Cerebellar nuclear complex (tissue), 1 donor: ENCODE measurements around the gene ASIC3.

Source experiments
- DNase-seq, 2 experiments: peaks; one replicate each; lab custom pipeline; 2025; lab: John Stamatoyannopoulos, UW

The ASIC3 gene

GRCh38 chr7:151070574-151070960, 22.2 kb downstream of the ASIC3 start:
- DNase-seq: no peak

- DNase-seq: no peak
Observed at GRCh38 chr7:151071032-151071866, 22.9 kb downstream of the ASIC3 start.

DNA sequence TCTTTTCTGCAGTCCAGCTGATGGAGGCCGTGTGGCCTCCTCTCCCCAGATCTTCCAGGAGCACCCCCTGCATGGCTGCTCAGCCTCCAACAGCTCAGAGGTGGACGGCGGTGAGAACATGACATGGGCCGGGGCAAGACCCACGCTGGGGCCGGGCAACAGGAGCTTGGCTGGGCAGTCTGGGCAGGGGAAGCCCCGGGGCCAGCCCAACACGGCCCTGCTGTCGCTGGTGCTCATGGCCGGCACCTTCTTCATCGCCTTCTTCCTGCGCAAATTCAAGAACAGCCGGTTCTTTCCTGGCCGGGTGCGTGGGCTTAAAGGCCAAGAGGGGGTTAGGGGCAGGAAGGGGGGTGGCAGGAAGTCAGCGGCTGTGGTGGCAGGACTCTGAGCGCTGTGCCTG, 25.7 kb downstream of the ASIC3 start:
- DNase-seq: no peak

GRCh38 chr7:151074817-151075661, 26.7 kb downstream of the ASIC3 start:
- no peak for DNase-seq

DNA sequence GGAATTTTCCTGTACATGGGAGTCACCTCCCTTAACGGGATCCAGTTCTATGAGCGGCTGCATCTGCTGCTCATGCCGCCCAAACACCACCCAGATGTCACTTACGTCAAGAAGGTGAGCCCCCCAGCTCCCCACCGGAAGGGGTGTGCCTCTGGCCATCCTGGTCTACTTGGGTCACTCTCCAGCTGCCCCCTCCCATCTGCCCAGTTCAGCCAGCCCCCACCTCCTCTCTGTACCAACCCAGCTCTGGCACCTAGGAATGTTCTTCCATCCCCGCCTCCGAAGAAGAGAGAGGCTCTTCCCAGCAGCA, 27.3 kb downstream of the ASIC3 start:
- DNase-seq: no peak

DNA sequence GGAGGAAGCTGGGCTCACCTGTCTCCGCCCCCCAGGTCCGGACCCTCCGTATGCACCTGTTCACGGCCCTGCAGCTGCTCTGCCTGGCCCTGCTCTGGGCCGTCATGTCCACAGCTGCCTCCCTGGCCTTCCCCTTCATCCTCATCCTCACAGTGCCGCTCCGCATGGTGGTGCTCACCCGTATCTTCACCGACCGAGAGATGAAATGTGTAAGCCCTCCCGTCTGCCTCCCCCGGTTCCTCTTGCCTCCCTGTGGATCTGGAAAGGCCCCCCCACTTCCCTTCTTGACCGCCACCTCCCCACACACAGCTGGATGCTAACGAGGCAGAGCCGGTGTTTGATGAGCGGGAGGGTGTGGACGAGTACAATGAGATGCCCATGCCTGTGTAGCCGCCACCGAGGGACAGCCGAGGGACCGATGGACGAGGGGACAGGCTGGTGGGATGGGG, 27.7 kb downstream of the ASIC3 start:
- DNase-seq: no peak

DNA sequence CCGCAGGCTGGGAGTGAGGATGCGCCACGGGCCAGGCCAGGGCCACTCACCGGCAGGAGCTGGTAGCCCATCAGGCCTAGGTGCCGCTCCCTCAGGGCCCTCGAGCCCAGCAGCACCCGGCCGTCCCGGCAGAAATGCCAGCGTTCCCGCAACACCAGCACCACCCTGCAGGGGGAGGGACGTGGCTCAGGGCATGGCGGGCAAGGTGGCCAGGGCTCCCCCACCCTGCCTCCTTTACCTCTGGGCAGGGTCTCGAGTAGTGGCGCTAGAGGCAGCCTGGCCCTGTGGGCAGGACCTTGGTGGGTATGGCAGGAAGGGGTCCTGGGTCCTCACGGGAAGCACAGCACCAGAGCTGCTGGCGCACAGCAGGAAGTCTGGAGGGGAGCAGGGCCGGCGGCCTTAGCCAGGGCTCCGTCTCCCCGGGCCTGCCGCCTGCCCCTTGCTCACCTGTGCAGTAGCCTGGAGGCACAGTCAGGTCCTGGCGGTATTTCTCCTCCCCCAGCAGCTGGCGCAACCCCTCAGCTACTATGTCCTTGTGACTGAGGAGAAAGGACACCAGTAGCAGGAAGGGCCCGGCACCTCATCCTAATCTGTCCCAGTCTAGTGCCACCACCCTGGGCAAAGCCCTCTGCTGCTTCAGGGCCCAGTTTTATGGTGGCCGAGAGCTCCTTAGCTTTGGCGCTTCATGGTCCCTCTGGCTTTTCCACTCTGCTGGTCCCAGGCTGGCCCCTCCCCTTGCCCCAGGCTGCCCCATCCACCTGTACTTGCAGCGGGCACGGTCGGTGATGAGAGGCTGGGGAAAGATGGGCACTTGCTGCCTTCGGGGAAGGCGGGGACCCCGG, 28.8 kb downstream of the ASIC3 start:
- DNase-seq: no peak

GRCh38 chr7:151077705-151078232, 29.4 kb downstream of the ASIC3 start:
- no peak for DNase-seq

DNA sequence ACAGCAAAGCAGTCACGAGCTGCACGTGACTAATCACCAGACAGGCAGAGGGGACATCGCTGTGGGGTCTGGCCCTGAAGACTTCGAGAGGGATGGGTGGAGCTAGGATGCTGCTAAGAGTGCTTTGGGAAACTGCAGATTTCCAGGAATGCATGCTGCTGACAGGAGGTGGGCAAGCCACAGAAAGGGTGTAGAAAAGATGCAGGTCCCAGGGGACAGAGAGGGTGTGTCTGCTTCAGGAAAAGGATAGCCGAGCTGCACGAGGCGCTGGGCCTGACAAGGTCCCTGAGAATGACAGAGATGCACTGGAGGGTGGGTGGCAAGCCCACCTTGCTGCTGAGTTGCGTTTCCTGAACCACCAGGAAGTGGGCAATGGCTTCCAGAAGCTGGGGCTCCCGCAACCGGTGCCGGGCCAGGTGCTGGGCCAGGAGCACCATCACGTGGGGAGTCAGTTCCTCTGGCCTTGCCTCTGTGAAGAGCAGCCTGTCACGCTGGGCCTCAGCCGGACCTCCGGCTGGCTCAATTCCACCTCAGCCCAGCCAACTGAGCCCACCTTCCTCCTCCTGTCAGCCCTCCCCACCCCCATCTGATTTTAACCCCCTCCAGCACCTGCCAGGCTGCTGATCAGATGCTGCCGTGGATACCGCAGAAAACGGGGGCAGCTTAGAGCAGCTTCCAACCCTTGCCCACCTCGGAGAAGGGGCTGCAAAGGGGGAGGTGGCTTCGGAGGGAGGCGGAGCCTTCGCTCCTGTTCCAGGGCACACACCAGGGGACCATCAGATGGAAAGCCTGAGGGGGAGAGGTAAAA, 30.1 kb downstream of the ASIC3 start:
- no peak for DNase-seq

DNA sequence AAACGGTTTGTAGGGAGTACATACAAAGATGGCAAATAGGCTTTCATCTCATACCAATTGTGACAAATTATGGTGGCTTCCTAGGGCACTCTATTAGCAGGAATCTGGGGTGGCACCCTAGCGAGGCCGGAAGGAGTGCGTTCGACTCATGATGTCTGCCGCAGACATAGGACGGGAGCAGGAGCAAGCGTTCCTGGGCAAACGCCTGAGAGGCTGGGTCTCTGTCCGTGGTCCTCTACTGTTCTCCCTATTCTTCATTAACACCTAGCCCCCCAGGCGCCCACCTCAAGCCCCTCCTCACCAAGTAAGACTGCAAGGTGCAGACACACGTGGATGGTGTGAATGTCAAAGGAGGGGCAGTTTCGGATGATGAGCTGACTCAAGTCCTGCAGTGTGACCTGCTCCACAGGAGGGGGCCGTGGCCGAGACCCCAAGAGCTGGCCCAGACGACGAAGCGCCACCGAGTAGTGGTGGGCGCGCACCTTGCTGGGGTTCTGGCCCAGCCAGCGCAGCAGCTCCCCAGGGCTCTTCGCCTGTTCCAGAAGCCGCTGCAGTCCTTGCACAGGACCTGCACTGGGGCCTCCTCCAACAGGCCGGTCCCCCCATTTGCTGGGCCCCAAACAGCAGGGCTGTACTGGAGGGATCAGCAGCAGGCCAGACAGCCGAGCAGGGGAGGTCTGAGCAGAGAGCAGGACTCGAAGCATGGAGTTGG, 31.0 kb downstream of the ASIC3 start:
- DNase-seq: no peak

DNA sequence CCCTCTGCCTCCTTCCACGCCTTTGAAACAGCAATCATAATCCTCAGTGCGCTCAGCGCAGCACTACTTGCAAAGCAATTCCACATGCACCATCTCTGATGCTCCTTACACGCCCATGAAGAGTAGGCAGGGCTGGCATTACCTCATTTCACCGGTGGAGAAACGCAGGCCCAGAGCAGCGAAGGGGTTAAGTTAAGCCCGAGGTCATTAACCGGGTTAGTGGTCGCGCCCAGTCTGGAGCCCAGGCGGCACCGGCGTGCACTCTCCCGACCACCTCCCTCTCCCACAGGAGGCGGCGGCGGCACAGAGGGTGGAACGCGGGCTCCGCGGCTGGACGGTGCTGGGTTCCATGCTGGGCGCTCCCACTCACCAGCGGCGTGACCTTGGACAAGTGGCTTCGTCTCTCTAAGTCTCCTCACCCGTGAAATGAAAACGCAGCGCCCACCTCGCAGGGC, 31.8 kb downstream of the ASIC3 start:
- no peak for DNase-seq

DNA sequence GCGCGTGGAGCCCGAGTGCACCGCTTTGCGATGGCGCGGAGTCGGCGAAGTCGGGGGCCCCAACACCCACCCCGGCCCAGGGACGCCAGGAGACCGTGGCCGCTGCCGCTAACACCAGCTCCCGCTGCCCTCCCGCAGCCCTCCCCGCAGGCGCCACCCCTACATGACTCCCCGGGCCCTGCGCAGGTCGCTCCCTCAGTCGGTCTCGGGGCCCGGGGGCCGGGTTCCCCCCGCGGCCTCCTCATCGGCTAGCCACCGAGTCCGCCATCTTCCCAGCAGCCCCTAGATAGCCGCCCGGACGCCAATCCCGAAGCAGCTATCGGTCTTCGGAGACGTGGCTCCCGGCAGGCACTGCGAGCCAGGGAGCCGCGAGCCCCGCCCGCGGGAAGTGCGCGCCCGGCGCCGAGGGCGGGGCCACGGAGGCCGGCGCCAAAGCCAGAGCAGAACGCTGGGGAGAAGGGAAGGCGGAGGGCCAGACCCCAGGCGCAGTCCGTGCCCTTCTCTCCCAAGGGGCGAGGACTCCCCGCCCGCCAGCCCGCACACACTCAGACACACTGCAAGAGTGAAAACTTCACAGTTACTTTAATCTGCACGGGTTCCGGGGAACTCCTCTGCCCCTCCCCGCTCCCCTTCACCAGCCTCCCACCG, 32.3 kb downstream of the ASIC3 start, which contains the start of gene FASTK:
Gene FASTK, minus strand, starts transcription at position 288 of the 648 bp plus-strand sequence. Its CDS starts 43 bp downstream, at position 245.
- DNase-seq: peak; percentile 23 to 53

DNA sequence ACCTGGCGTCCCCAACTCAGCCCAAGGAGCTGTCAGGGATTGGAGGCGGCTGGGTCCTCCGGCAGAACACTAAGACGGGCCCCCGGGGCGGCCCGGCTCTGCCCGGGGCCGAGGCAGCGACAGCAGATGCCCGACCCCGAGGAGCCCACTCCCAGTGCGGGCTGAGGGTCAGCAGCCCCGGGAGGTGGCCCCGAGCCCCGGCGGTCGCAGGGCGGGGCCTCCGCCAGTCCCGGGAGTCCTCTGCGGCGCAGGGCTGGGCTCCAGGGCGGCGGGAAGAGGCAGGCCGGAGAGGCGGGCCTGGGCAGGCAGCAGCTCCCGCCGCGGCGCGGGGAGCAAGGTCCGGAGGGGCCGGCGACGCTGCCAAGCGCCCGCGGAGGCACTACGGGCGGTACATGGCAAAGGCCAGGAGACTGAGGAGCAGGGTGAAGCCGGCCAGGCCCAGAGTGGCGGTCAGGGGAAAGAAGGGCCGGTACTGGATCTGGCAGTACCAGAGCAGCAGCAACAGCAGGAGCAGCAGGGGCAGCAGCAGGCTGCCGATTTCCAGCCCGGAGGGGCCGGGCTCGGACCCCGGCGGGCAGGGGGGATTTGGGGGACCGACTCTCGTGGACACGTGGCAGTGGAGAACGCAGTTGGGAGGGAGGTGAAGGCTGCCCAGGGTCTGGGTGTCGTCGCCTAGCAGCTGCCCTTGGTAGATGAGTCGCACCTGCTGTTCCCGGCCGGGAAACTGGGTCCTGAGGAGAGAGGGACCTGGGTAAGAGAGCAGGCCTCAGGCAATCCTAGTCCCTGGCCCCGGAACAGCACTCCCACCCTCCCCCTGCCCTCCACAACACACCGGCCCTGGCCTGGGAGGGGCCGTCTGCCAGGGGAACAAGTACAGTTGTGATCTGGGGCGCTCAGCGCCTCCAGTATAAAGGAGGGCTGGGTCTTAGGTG, 33.1 kb downstream of the ASIC3 start:
- no peak for DNase-seq

GRCh38 chr7:151082141-151083070, 34.1 kb downstream of the ASIC3 start:
- DNase-seq: no peak

- no peak for DNase-seq
Observed at GRCh38 chr7:151083071-151083823, 34.9 kb downstream of the ASIC3 start, which contains the start of gene TMUB1. Gene TMUB1, minus strand, starts transcription at chr7:151083493. Its CDS starts 930 bp downstream, at chr7:151082563.

- no peak for DNase-seq
Observed at GRCh38 chr7:151083824-151084160, 35.5 kb downstream of the ASIC3 start.

DNA sequence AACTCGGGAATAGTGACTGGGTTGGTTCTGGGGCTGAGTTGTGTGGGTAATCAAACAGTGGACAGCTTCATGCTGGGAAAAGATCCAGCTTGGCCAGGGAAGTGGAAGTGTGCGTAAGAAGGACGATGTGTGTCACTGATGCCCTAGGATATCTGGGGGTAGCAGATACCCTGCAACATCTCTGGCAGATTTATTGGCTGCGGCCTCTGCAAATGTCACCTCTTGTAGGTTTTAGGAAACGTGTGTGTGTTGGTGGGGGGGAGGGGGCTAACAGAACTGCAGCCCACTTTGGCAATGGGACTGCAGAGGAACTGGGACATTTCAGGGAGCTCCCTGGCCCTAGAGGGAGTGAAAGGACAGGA, 37.0 kb downstream of the ASIC3 start:
- DNase-seq: no peak
